Right lobe of liver (tissue), 6 donors: Measurements from ENCODE around the gene YAP1. TPM values are rescaled to one million over a fixed set of nuclear protein-coding genes. Genes with fewer than 3 reads are reported as not detected.

Experiments used
- ATAC-seq, 4 donors: fragments of 200-7000 bp; cut with Tn5 transposase; one replicate each; pipeline ENCODE4 v1.9.1; 2020; ENCODE audit warnings: mild to moderate bottlenecking in 4 of 4, moderate library complexity in 4 of 4
- DNase-seq, 3 donors: peaks; one replicate each; pipeline ENCODE4 v3.0.0-alpha.2; 2020
- H3K27ac ChIP-seq, 3 donors: fragments of 200-600 bp; one replicate each; pipeline ENCODE4 v1.8.0; 2022
- H3K27me3 ChIP-seq, 2 donors: fragments of 200-600 bp; one replicate each; pipeline ENCODE4 v1.8.0; 2022
- H3K36me3 ChIP-seq, 4 donors: fragments of 200-600 bp; sonication (generic) in 1 of 4; one replicate each; pipeline versions ENCODE4 v1.5.1 to v1.8.0; 2017 to 2022; ENCODE audit warnings: control low read depth in 1 of 4
- H3K4me1 ChIP-seq, 4 donors: fragments of 200-600 bp; sonication (generic) in 1 of 4; one replicate each; pipeline versions ENCODE4 v1.5.1 to v1.8.0; 2017 to 2022; ENCODE audit warnings: control low read depth in 1 of 4
- H3K4me3 ChIP-seq, 3 donors: fragments of 200-600 bp; one replicate each; pipeline ENCODE4 v1.8.0; 2022
- H3K9me3 ChIP-seq, 4 donors: fragments of 200-600 bp; sonication (generic) in 1 of 4; one replicate each; pipeline versions ENCODE4 v1.5.1 to v1.8.0; 2017 to 2022; ENCODE audit warnings: control low read depth in 1 of 4
- POLR2A ChIP-seq: fragments of 450-650 bp; IDR thresholded peaks from one replicate; pipeline ENCODE4 v1.6.1; 2017; ENCODE audit warnings: antibody characterized with exemption, mild to moderate bottlenecking
- WGBS: methylation state at CpG from one replicate; pipeline ENCODE4 v1.1.6; 2018; ENCODE audit warnings: low coverage, low lambda C conversion rate; ENCODE audit not compliant: insufficient coverage; ENCODE audit errors: missing lambda C conversion rate; 5-methylcytosine and 5-hydroxymethylcytosine counted together
- intact Hi-C, 2 donors: fragments of 100-400 bp; cut with DNase I; formaldehyde crosslinking; loops; one replicate each; pipeline versions ENCODE4 v1.11.2 to v1.14.1; 2022
- total RNA-seq, 6 experiments: library from RNA; depleted of rRNA in 2 of 6; stranded (reverse); fragments of >200 nt in 2 of 6; fragmentation: NEBNext Ultra II Directional in 3 of 6; extraction: Animal tissue kit (Norgen Biotek cat#: 25700) in 3 of 6; gene quantifications; one replicate each; pipeline versions ENCODE4 v1.1.0 to v1.2.4, GENCODE V29; 2016 to 2023
- TF ChIP-seq, protein P1 (sequence below), 4 donors: fragments of 200-600 bp in 3 of 4; fragments of 450-650 bp in 1 of 4; IDR thresholded peaks; one replicate each; pipeline versions ENCODE4 v1.5.1 to v1.8.0; 2016 to 2022; ENCODE audit warnings: antibody characterized with exemption in 4 of 4, mild to moderate bottlenecking in 2 of 4
- donor health status: DM: no; HTN: yes; CAD: no.
- donor health status: DM: no; HTN: no; CAD: no.
- donor health status: DM: no; HTN: no; CAD: no.
- donor health status: DM: no; HTN: yes; CAD: no.
- donor health status: DM: no; HTN: yes; CAD: no.

Gene YAP1
- total RNA-seq, 6 experiments from 2014 or later, result 17.9 to 60.5 (median 36.3) TPM

DNA sequence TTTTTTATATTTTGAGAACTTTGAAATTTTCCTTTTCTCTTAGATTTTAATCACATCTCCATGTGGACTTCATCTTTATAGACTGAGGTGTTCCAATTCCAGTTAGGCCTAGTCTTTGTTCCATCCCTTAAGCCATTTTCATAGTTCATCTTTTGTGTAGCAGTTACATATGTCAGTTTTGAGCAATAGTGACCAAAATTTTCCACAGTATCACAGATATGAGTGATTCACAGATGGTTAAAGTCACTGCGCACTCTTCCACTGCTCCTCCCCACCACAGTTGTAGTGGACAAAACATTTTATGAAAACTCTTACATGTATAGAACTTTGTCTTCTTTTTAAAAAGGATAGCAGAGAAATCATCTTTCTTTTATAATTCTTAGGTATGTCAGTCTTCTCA is 42.8 kb downstream of the YAP1 start:
- H3K27me3 ChIP-seq, result no peaks in the 10 kb centered on the region
- ATAC-seq, result no peak
- no peak for TF ChIP-seq POLR2A
- TF ChIP-seq, protein P1, sequence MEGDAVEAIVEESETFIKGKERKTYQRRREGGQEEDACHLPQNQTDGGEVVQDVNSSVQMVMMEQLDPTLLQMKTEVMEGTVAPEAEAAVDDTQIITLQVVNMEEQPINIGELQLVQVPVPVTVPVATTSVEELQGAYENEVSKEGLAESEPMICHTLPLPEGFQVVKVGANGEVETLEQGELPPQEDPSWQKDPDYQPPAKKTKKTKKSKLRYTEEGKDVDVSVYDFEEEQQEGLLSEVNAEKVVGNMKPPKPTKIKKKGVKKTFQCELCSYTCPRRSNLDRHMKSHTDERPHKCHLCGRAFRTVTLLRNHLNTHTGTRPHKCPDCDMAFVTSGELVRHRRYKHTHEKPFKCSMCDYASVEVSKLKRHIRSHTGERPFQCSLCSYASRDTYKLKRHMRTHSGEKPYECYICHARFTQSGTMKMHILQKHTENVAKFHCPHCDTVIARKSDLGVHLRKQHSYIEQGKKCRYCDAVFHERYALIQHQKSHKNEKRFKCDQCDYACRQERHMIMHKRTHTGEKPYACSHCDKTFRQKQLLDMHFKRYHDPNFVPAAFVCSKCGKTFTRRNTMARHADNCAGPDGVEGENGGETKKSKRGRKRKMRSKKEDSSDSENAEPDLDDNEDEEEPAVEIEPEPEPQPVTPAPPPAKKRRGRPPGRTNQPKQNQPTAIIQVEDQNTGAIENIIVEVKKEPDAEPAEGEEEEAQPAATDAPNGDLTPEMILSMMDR (IDR thresholded peaks at IDR 0.05), result no peak
- WGBS, result 100% methylated on average over 1 of the region's 1 CpG
- H3K4me1 ChIP-seq, result peaks cover 0 to 14% (median 0%) of the 10 kb centered on the region in 4 donors
- intact Hi-C loops, result no loop called here
- no peak overlapping the region for H3K4me3 ChIP-seq
- DNase-seq, result no peak
- H3K36me3 ChIP-seq, result no peaks in the 10 kb centered on the region
- no peaks in the 10 kb centered on the region for H3K9me3 ChIP-seq
- no peak overlapping the region for H3K27ac ChIP-seq

DNA sequence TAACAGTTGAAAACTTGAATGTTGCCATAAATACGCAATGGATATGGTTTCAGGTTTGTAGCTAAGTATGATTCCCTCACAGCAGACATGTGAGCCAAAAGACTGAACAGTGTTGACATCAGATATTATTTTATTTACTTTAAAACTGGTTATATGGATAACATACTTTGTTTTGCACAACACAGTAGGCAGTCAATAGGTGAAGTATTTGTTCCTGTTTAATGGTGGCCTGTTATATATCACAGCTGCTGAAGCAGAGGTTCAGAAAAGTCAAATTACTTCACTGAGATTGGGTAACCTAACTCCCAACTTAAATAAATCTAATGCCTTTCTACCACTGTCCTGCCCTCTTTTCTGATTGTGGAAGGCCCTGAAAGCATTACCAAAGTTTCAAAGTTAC is 44.6 kb downstream of the YAP1 start:
- WGBS, result 89% methylated on average over 1 of the region's 1 CpG
- ATAC-seq (no peak), DNase-seq (no peak)
- Histone ChIP-seq H3K4me3 (no peak overlapping the region), H3K27ac (no peak overlapping the region), H3K9me3 (no peaks in the 10 kb centered on the region), H3K27me3 (no peaks in the 10 kb centered on the region), H3K36me3 (no peaks in the 10 kb centered on the region), H3K4me1 (peaks cover 0 to 14% (median 0%) of the 10 kb centered on the region in 4 donors)
- no peak for TF ChIP-seq POLR2A
- TF ChIP-seq, protein P1 (IDR thresholded peaks at IDR 0.05), result no peak
- intact Hi-C loops, result no loop called here

- no peaks in the 10 kb centered on the region for H3K36me3 ChIP-seq
- TF ChIP-seq, protein P1 (IDR thresholded peaks at IDR 0.05), result no peak
- TF ChIP-seq POLR2A, result no peak
- no peaks in the 10 kb centered on the region for H3K27me3 ChIP-seq
- ATAC-seq (no peak), DNase-seq (no peak)
- H3K9me3 ChIP-seq, result no peaks in the 10 kb centered on the region
- no peak overlapping the region for H3K27ac ChIP-seq
- 76% methylated on average over 4 of the region's 4 CpGs for WGBS
- H3K4me1 ChIP-seq, result peaks cover 0 to 14% (median 0%) of the 10 kb centered on the region in 4 donors
- intact Hi-C loops, result no loop called here
- H3K4me3 ChIP-seq, result no peak overlapping the region
Observed at GRCh38 chr11:102155676-102156075, 45.4 kb downstream of the YAP1 start.

GRCh38 chr11:102157219-102157618 is 47.0 kb downstream of the YAP1 start:
- Histone ChIP-seq H3K27ac (no peak overlapping the region), H3K4me1 (peaks cover 0 to 10% (median 0%) of the 10 kb centered on the region in 4 donors), H3K36me3 (no peaks in the 10 kb centered on the region), H3K9me3 (no peaks in the 10 kb centered on the region), H3K4me3 (no peak overlapping the region), H3K27me3 (no peaks in the 10 kb centered on the region)
- DNase-seq, result peak in 2 of 3 donors; percentile 38 to 66
- 15% methylated on average over 2 of the region's 2 CpGs for WGBS
- no peak for TF ChIP-seq POLR2A
- peak; percentile 83 to 98 (median 96) for ATAC-seq
- intact Hi-C loops, result no loop called here

DNA sequence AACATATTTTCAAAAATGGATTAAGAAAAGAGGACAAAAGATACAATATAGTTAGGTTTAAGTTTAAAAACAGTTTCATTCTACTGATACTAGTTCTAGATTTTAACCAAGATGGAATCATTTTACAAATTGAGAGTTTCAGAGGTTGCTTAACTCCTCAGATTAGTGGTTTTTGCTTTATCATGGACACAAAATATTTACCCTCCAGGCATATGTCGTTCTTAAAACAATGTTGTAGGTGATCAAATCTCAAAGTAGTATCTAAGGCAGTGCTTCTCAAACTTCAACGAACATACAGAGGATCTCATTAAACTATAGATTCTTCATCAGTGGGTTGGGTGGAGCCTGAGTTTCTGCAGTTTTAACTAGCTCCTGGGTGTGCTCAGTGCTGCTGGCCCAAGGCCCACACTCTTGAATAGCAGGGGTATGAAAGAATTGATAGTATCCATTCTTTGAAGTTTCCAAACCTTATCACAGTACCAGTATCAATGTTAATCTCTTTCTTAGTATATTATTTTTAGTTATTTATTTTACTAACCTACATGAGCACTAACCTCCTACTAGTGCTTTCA is 48.0 kb downstream of the YAP1 start:
- WGBS, result 44% methylated on average over 2 of the region's 2 CpGs
- H3K9me3 ChIP-seq, result no peaks in the 10 kb centered on the region
- TF ChIP-seq POLR2A, result no peak
- TF ChIP-seq, protein P1 (IDR thresholded peaks at IDR 0.05), result no peak
- H3K4me3 ChIP-seq, result no peak overlapping the region
- no peaks in the 10 kb centered on the region for H3K36me3 ChIP-seq
- ATAC-seq, result no peak
- intact Hi-C loops, result no loop called here
- H3K27me3 ChIP-seq, result no peaks in the 10 kb centered on the region
- H3K27ac ChIP-seq, result no peak overlapping the region
- no peak for DNase-seq
- H3K4me1 ChIP-seq, result peaks cover 0 to 7% (median 0%) of the 10 kb centered on the region in 4 donors
